ENCODE data around the gene BCAS4. TPM values are rescaled to one million over a fixed set of nuclear protein-coding genes. Genes with fewer than 3 reads are reported as not detected.

BCAS4 gene
- total RNA-seq, 1 experiment from 2014 or later: 13.5 TPM

GRCh38 chr20:50815162-50815989, 20.5 kb downstream of the BCAS4 start:
- intact Hi-C loops (cut with micrococcal nuclease; ENCODE audit: unreplicated experiment): loop anchor here (5.0 kb wide), 1 partner anchor 142 kb away; the partner anchor contains the start of genes DPM1 and MOCS3
- Mint-ChIP-seq H3K9me3 (ENCODE audit: low read depth, unreplicated experiment) (no peaks in the 10 kb centered on the region), H3K27ac (ENCODE audit: unreplicated experiment) (no peak overlapping the region), H3K27me3 (ENCODE audit: unreplicated experiment) (no peaks in the 10 kb centered on the region), H3K4me1 (ENCODE audit: low read depth, unreplicated experiment) (peaks cover 19% of the 10 kb centered on the region), H3K4me3 (ENCODE audit: low read depth, unreplicated experiment) (no peak overlapping the region), H3K36me3 (ENCODE audit: insufficient read depth, unreplicated experiment) (peaks cover 7% of the 10 kb centered on the region)
- no peak for TF ChIP-seq CTCF (IDR thresholded peaks at IDR 0.05; ENCODE audit: unreplicated experiment)
- peak; percentile 24 for DNase-seq
- CTCF ChIA-PET: no interaction called here
- BruUV-seq (replicated peaks): no TSS peak

GRCh38 chr20:50817776-50818172, 22.9 kb downstream of the BCAS4 start:
- TF ChIP-seq CTCF (IDR thresholded peaks at IDR 0.05; ENCODE audit: unreplicated experiment): no peak
- H3K27me3 Mint-ChIP-seq (ENCODE audit: unreplicated experiment): no peaks in the 10 kb centered on the region
- H3K9me3 Mint-ChIP-seq (ENCODE audit: low read depth, unreplicated experiment): no peaks in the 10 kb centered on the region
- H3K4me3 Mint-ChIP-seq (ENCODE audit: low read depth, unreplicated experiment): no peak overlapping the region
- intact Hi-C loops (cut with micrococcal nuclease; ENCODE audit: unreplicated experiment): loop anchor here (2.0 to 5.0 kb wide), 2 partner anchors 111 to 140 kb away; partner anchors contain the start of genes DPM1 and MOCS3
- DNase-seq: no peak
- H3K36me3 Mint-ChIP-seq (ENCODE audit: insufficient read depth, unreplicated experiment): peaks cover 7% of the 10 kb centered on the region
- H3K27ac Mint-ChIP-seq (ENCODE audit: unreplicated experiment): peak overlapping the region; percentile 89
- peaks cover 19% of the 10 kb centered on the region for H3K4me1 Mint-ChIP-seq (ENCODE audit: low read depth, unreplicated experiment)
- CTCF ChIA-PET: interaction anchor here (0.6 to 2.1 kb wide), 7 partner anchors 23 to 140 kb away, joined by 3 to 16 read pairs (median 6); partner anchors contain the start of genes ADNP, BCAS4, DPM1 and MOCS3
- no TSS peak for BruUV-seq (replicated peaks)

GRCh38 chr20:50819349-50819748, 24.5 kb downstream of the BCAS4 start:
- H3K36me3 Mint-ChIP-seq (ENCODE audit: insufficient read depth, unreplicated experiment): peaks cover 7% of the 10 kb centered on the region
- CTCF ChIA-PET: interaction anchor here (1.5 to 2.1 kb wide), 2 partner anchors 110 to 112 kb away, joined by 3 to 16 read pairs; partner anchors contain the start of gene ADNP
- DNase-seq: no peak
- no peak overlapping the region for H3K4me3 Mint-ChIP-seq (ENCODE audit: low read depth, unreplicated experiment)
- TF ChIP-seq CTCF (IDR thresholded peaks at IDR 0.05; ENCODE audit: unreplicated experiment): no peak
- no peaks in the 10 kb centered on the region for H3K27me3 Mint-ChIP-seq (ENCODE audit: unreplicated experiment)
- H3K27ac Mint-ChIP-seq (ENCODE audit: unreplicated experiment): no peak overlapping the region
- peaks cover 24% of the 10 kb centered on the region for H3K4me1 Mint-ChIP-seq (ENCODE audit: low read depth, unreplicated experiment)
- intact Hi-C loops (cut with micrococcal nuclease; ENCODE audit: unreplicated experiment): loop anchor here (2.0 to 5.0 kb wide), 2 partner anchors 109 to 138 kb away; partner anchors contain the start of genes DPM1 and MOCS3
- H3K9me3 Mint-ChIP-seq (ENCODE audit: low read depth, unreplicated experiment): no peaks in the 10 kb centered on the region
- BruUV-seq (replicated peaks): no TSS peak

GRCh38 chr20:50820515-50821256, 25.8 kb downstream of the BCAS4 start:
- H3K27ac Mint-ChIP-seq (ENCODE audit: unreplicated experiment): no peak overlapping the region
- CTCF ChIA-PET: no interaction called here
- intact Hi-C loops (cut with micrococcal nuclease; ENCODE audit: unreplicated experiment): no loop called here

More at GRCh38 chr20:50820515-50821256, 25.8 kb downstream of the BCAS4 start:
- Mint-ChIP-seq H3K4me3 (ENCODE audit: low read depth, unreplicated experiment) (no peak overlapping the region), H3K27me3 (ENCODE audit: unreplicated experiment) (no peaks in the 10 kb centered on the region), H3K9me3 (ENCODE audit: low read depth, unreplicated experiment) (no peaks in the 10 kb centered on the region), H3K4me1 (ENCODE audit: low read depth, unreplicated experiment) (peaks cover 21% of the 10 kb centered on the region), H3K36me3 (ENCODE audit: insufficient read depth, unreplicated experiment) (peaks cover 7% of the 10 kb centered on the region)
- DNase-seq: no peak
- no TSS peak for BruUV-seq (replicated peaks)
- no peak for TF ChIP-seq CTCF (IDR thresholded peaks at IDR 0.05; ENCODE audit: unreplicated experiment)

All from Calu3 (cell line).